ENCODE data around the gene CIDEB.

The CIDEB gene

DNA sequence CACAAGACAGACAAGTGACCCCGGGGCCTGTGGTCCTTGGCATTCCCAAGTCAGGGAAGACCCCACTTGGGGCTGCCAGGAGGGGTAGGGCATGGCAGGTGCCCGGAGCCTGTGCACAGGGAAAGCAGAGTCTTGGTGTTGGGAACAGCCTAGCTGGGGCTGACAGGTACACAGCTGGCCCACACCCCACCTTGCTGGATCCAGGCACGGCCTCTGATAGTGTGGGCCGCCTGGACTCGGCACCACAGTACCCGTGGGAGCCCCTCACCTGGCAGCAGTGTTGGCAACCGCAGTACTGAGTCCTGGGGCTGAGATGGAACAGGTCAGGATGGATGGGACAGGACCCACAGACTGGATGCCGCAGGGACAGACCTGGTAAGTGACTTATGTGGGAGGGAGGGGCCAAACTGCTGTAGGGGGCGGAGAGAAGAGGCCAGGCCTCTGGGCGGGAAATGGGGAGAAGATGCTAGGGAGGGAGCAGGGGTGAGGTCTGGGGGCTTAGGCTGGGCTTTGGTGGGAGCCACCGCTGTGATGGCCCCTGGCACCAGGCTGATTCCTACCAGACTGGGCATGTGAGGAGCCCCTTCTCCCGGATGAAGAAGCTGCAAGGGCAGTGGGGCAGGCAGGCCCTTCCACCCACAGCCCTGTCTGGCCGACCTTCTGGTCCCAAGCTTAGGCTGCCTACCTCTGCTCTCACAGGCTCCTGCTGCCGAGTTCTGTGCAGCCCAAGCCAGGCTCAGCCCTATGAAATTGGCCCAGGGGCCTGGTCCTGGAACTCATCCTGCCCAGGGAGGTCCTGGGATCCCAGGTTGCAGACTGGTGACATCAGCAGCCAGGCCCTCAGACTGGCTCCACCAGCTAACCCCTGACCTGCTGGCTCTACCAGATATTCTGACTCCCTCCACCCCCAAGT is 44.7 kb downstream of the CIDEB start, which contains the start of gene TGM1:
Gene TGM1 (minus strand): TSS at position 357 of the 913 bp plus-strand sequence. CDS start 825 bp downstream, outside the sequence.
- no peak for DNase-seq (ENCODE audit: low spot score)
- TF ChIP-seq, protein P1, sequence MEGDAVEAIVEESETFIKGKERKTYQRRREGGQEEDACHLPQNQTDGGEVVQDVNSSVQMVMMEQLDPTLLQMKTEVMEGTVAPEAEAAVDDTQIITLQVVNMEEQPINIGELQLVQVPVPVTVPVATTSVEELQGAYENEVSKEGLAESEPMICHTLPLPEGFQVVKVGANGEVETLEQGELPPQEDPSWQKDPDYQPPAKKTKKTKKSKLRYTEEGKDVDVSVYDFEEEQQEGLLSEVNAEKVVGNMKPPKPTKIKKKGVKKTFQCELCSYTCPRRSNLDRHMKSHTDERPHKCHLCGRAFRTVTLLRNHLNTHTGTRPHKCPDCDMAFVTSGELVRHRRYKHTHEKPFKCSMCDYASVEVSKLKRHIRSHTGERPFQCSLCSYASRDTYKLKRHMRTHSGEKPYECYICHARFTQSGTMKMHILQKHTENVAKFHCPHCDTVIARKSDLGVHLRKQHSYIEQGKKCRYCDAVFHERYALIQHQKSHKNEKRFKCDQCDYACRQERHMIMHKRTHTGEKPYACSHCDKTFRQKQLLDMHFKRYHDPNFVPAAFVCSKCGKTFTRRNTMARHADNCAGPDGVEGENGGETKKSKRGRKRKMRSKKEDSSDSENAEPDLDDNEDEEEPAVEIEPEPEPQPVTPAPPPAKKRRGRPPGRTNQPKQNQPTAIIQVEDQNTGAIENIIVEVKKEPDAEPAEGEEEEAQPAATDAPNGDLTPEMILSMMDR (IDR thresholded peaks at IDR 0.05; ENCODE audit: extremely low read depth, missing control alignments) = no peak

DNA sequence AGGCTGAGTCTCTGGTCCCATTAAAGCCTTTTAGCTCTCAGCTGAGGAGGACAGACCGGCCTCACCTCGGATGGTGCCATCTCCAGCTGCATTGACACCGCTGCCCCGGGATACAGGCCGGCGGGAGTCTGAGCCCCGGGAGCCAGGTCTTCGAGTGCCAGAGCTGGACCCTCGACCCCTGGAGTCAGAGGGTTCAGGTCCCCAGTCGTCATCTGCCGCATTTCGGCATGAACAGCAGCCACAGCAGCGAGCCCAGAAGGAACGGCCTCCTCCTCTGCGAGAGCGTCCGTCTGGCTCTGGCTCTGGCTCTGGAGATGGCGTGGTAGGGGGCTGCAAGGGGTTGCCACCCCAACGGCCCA is 45.8 kb downstream of the CIDEB start:
- TF ChIP-seq, protein P1 (IDR thresholded peaks at IDR 0.05; ENCODE audit: extremely low read depth, missing control alignments) = no peak
- no peak for DNase-seq (ENCODE audit: low spot score)

DNA sequence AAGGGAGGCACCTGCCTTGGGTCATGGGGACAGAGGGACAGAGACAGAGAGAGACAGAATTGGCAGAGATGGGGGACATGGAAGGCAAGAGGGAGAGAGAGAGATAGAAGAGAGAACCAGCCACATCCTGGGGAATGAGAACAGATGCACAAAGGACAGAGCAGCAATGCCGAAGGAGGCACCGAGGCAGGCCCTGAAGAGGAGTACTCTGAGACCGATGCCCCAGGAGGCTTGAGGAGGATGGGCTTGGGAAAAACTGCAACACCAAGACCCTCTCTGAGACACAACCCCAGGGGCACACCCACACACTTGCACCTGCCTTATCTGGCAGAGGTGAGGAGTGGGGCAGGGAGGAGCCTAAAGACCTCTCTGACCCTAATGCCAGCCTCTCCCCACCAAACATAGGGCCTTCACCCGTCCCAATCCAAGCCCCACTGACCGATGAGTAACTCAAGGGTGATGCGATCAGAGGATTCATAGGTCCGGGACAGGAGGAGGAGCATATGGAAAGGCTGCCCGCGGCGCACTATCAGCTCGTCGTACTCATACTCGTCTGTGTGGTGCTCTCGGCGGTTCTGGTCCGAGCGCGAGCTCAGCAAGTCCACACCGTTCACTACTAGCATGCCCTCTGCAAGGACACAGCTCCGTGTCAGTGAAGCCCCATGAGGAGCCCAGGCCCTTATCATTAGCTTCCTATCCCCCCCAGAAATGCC is 46.4 kb downstream of the CIDEB start:
- no peak for DNase-seq (ENCODE audit: low spot score)
- TF ChIP-seq, protein P1 (IDR thresholded peaks at IDR 0.05; ENCODE audit: extremely low read depth, missing control alignments) = no peak

DNA sequence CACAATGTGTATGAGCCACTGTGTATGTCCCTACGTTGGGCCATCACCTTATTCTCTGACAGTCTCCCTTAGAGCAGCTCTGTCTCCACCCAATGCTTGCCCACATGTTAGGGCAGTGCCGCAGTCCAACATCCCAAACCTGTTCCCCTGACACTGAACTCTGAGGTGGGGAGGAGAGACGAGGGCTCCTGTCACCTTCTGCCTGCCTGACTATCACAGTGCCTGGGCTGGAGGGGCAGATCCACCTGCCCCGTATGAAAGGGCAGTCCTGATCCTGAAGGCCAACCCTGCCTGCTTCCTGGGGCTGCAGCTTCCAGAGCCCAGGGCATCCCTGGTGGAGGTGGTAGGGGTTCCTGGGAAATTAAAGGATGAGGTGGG is 47.0 kb downstream of the CIDEB start:
- no peak for DNase-seq (ENCODE audit: low spot score)
- TF ChIP-seq, protein P1 (IDR thresholded peaks at IDR 0.05; ENCODE audit: extremely low read depth, missing control alignments) = no peak

DNA sequence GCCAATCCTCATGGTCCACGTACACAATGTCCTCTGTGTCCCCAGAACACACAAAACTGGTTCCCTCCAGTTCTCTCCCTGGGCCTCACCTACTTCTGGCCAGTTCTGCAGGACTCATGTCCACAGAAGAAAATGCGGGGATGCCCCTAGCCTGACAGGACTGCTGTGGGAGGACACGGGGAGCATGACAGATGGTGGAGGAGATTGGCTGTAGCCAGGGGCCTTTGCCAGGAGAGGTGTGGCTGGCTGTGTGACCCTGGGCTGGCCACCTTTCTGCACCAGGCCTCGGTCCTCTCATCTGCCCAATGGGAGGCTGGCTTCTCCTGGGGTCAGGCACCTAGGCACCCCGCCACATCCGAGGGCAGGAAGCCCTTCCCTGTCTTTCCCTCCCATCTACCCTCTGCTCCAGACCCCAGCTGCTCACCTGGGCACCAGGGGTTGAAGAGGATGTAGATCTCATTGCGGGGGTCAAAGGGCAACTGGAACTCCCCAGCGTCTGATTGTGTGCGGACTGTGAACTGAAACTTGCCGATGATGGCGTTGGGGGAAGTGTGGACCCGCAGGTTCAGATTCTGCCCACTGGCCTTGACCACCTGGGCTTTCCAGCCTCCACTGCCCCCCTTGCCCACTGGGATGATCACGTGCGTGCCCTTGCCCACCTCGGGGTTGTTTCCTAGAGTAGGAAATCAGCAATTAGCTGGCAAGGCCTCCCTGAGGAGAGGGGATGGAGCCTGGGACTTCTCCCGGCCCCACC is 47.6 kb downstream of the CIDEB start:
- no peak for DNase-seq (ENCODE audit: low spot score)

DNA sequence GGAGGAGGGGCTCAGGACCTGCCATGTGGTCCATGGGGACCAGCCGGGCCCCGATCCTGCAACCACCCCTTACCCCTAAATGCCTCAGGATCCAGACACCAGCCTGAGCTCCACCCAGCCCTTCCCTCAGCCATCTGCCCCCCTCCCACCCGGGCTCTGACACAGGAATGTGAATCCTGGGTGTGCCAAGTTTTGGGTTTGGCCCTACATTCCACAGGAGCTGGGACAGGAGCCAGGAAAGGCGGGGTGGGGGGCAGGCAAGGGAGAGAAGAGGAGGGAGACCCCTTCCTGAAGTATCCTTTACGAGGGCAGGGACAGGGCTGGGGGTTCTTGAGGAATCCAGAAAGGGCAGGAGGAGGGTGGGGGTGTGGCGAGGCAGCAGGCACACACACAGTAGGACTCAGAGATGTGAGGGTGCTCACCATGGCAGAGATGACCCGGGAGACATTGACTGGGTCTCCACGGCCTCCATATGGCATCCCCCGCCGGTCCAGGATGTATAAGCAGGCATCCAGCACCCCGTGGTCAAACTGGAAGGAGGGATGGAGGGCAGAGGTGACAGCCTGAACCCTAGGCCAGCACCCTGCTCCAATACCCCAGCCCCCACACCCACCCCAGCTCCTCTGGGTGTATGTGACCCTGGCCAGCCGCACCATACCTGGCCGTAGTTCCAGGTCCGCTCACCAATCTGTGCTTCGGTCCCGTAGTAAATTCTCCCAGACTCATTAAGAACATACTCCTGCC is 48.3 kb downstream of the CIDEB start:
- TF ChIP-seq, protein P1 (IDR thresholded peaks at IDR 0.05; ENCODE audit: extremely low read depth, missing control alignments) = no peak
- no peak for DNase-seq (ENCODE audit: low spot score)

More for the DNA sequence above, 47.6 kb downstream of the CIDEB start:
- TF ChIP-seq, protein P1 (IDR thresholded peaks at IDR 0.05; ENCODE audit: extremely low read depth, missing control alignments) = no peak
